Adrenal gland (tissue), 12 donors: ENCODE results near the gene TGFB2. TPM values are rescaled to one million over a fixed set of nuclear protein-coding genes. Genes with fewer than 3 reads are reported as not detected.

Source experiments
- DNase-seq, 7 donors: peaks; one replicate each; pipeline ENCODE4 v3.0.0-alpha.2; 2019 to 2020
- H3K27ac ChIP-seq, 5 donors: fragments of 200-600 bp; sonication (generic) in 4 of 5; 1 replicate in 3 of 5; 2 replicates in 2 of 5; pipeline versions ENCODE4 v1.5.1 to v1.8.0; 2016 to 2020; ENCODE audit warnings: mild to moderate bottlenecking in 1 of 5
- H3K27me3 ChIP-seq: fragments of 200-600 bp; 2 replicates; pipeline ENCODE4 v1.8.0; 2021
- H3K36me3 ChIP-seq, 2 donors: fragments of 200-600 bp; replicated peaks in 1 of 2; 1 replicate in 1 of 2; 2 replicates in 1 of 2; pipeline versions ENCODE4 v1.5.1 to v1.8.0; 2018 to 2022
- H3K4me1 ChIP-seq, 2 donors: fragments of 200-600 bp; replicated peaks in 1 of 2; 1 replicate in 1 of 2; 2 replicates in 1 of 2; pipeline versions ENCODE4 v1.5.1 to v1.8.0; 2018 to 2021
- H3K4me3 ChIP-seq, 4 donors: fragments of 200-600 bp; sonication (generic) in 3 of 4; one replicate each; pipeline ENCODE4 v1.5.1; 2016 to 2018
- H3K9me3 ChIP-seq, 3 donors: fragments of 200-600 bp; sonication (generic) in 1 of 3; replicated peaks in 1 of 3; 1 replicate in 2 of 3; 2 replicates in 1 of 3; pipeline versions ENCODE4 v1.5.1 to v1.8.0; 2016 to 2021
- CTCF ChIP-seq, 6 experiments: fragments of 450-650 bp in 4 of 6; fragments of 200-600 bp in 2 of 6; sonication (generic) in 1 of 6; IDR thresholded peaks; 1 replicate in 5 of 6; 2 replicates in 1 of 6; pipeline versions ENCODE4 v1.5.1 to v1.8.0; 2016 to 2021; ENCODE audit warnings: antibody characterized with exemption in 6 of 6, mild to moderate bottlenecking in 2 of 6, moderate library complexity in 1 of 6
- POLR2A ChIP-seq, 2 donors: fragments of 450-650 bp; IDR thresholded peaks; one replicate each; pipeline ENCODE4 v1.6.1; 2017; ENCODE audit warnings: antibody characterized with exemption in 2 of 2, mild to moderate bottlenecking in 2 of 2, moderate library complexity in 1 of 2
- WGBS, 4 donors: extraction: QIAGEN DNeasy Blood & Tissue Kit in 2 of 4; methylation state at CpG; one replicate each; pipeline versions ENCODE4 v1.1.5 to v1.1.7; 2013 to 2017; 5-methylcytosine and 5-hydroxymethylcytosine counted together
- intact Hi-C, 2 donors: fragments of 100-400 bp; cut with DNase I; formaldehyde crosslinking; loops; one replicate each; pipeline versions ENCODE4 v1.14.1 to v1.15.0; 2022 to 2023
- polyA plus RNA-seq, 3 donors: library from polyadenylated mRNA; stranded (reverse); fragments of 200-250 nt in 2 of 3; fragments of 350-450 nt in 1 of 3; fragmentation: Illumina TruSeq in 1 of 3; extraction: RNeasy Lipid Tissue Mini Kit (QIAGEN cat#74804) in 1 of 3; gene quantifications; one replicate each; pipeline ENCODE4 v1.2.3, GENCODE V29; 2013 to 2014
- total RNA-seq, 9 donors: library from RNA; depleted of rRNA in 4 of 9; stranded (reverse); fragments of >200 nt in 4 of 9; fragments of 120-200 nt in 1 of 9; fragmentation: NEBNext Ultra II Directional in 1 of 9; extraction: Animal tissue kit (Norgen Biotek cat#: 25700) in 1 of 9; gene quantifications; one replicate each; pipeline versions ENCODE4 v1.1.0 to v1.2.4, GENCODE V29; 2013 to 2023
- donor health status: healthy with polysubstance abuse.
- donor health status: Bipolar disorder and iron deficiency.
- donor health status: DM: yes; HTN: yes; CAD: no.
- donor health status: DM: no; HTN: no; CAD: no.
- donor health status: DM: no; HTN: no; CAD: no.
- donor health status: DM: yes; HTN: yes; CAD: no.

Gene TGFB2
- total and polyA plus RNA-seq, 12 donors = 0.24 to 4.2 (median 1.7) TPM

GRCh38 chr1:218431476-218431875, 86.3 kb downstream of the TGFB2 start:
- no peak for DNase-seq
- Histone ChIP-seq H3K36me3 (no peaks in the 10 kb centered on the region), H3K27ac (no peak overlapping the region), H3K27me3 (no peaks in the 10 kb centered on the region), H3K4me3 (no peak overlapping the region), H3K4me1 (no peaks in the 10 kb centered on the region), H3K9me3 (no peaks in the 10 kb centered on the region)
- intact Hi-C loops = no loop called here
- WGBS, 4 donors = 61 to 75% (median 69%) methylated on average over 1 of the region's 1 CpG
- no peak for TF ChIP-seq CTCF (IDR thresholded peaks at IDR 0.05)
- TF ChIP-seq POLR2A (IDR thresholded peaks at IDR 0.05) = no peak

- no peak overlapping the region for H3K4me3 ChIP-seq
- no peaks in the 10 kb centered on the region for H3K27me3 ChIP-seq
- intact Hi-C loops = no loop called here
- H3K36me3 ChIP-seq = no peaks in the 10 kb centered on the region
- DNase-seq = no peak
- H3K27ac ChIP-seq = no peak overlapping the region
- TF ChIP-seq POLR2A (IDR thresholded peaks at IDR 0.05) (no peak), CTCF (IDR thresholded peaks at IDR 0.05) (no peak)
- 88 to 100% (median 94%) methylated on average over 2 of the region's 2 CpGs for WGBS, 4 donors
- no peaks in the 10 kb centered on the region for H3K4me1 ChIP-seq
- H3K9me3 ChIP-seq = no peaks in the 10 kb centered on the region
Measured at GRCh38 chr1:218433744-218434143, 88.6 kb downstream of the TGFB2 start.

GRCh38 chr1:218435528-218435927, 90.4 kb downstream of the TGFB2 start:
- intact Hi-C loops = no loop called here

GRCh38 chr1:218436346-218436745, 91.2 kb downstream of the TGFB2 start:
- Histone ChIP-seq H3K36me3 (no peaks in the 10 kb centered on the region), H3K4me1 (no peaks in the 10 kb centered on the region), H3K27ac (no peak overlapping the region), H3K27me3 (no peaks in the 10 kb centered on the region), H3K4me3 (no peak overlapping the region), H3K9me3 (no peaks in the 10 kb centered on the region)
- no peak for DNase-seq
- intact Hi-C loops = no loop called here
- TF ChIP-seq CTCF (IDR thresholded peaks at IDR 0.05) (no peak), POLR2A (IDR thresholded peaks at IDR 0.05) (no peak)
- 65 to 91% (median 83%) methylated on average over 1 of the region's 1 CpG for WGBS, 4 donors

More at GRCh38 chr1:218435528-218435927, 90.4 kb downstream of the TGFB2 start:
- Histone ChIP-seq H3K27ac (no peak overlapping the region), H3K36me3 (no peaks in the 10 kb centered on the region), H3K27me3 (no peaks in the 10 kb centered on the region), H3K9me3 (no peaks in the 10 kb centered on the region), H3K4me1 (no peaks in the 10 kb centered on the region), H3K4me3 (no peak overlapping the region)
- 79 to 94% (median 84%) methylated on average over 5 of the region's 5 CpGs for WGBS, 4 donors
- TF ChIP-seq POLR2A (IDR thresholded peaks at IDR 0.05) (no peak), CTCF (IDR thresholded peaks at IDR 0.05) (no peak)
- no peak for DNase-seq
